GM19351 (cell line): ENCODE data around the gene FOXD3.

Source experiments
- ATAC-seq: cut with Tn5 transposase; IDR thresholded peaks from one replicate; pipeline ENCODE4 v1.9.1; 2021; ENCODE audit warnings: mild to moderate bottlenecking, moderate library complexity; ENCODE audit not compliant: unreplicated experiment

The FOXD3 gene

GRCh38 chr1:63320022-63320721 lies 2.2 kb upstream of the FOXD3 start:
- no peak for ATAC-seq

GRCh38 chr1:63321066-63321784 lies 1.1 kb upstream of the FOXD3 start:
- ATAC-seq = no peak

DNA sequence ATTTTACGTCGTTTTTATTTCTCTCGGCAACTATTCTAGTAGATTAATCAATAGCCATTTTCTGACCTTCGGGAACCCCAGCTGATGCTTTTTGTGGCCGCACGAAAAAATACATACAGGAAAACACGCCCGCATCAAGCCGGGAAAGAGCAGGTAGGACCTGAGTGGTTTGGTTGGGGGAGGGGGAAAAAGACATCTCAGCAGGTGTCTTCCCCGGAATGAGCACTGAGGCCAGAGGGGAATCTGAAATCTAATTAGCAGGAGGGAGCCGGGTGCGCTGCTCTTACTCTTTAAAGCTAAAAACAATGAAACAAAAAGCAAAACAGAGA lies 618 bp upstream of the FOXD3 start:
- ATAC-seq = no peak

DNA sequence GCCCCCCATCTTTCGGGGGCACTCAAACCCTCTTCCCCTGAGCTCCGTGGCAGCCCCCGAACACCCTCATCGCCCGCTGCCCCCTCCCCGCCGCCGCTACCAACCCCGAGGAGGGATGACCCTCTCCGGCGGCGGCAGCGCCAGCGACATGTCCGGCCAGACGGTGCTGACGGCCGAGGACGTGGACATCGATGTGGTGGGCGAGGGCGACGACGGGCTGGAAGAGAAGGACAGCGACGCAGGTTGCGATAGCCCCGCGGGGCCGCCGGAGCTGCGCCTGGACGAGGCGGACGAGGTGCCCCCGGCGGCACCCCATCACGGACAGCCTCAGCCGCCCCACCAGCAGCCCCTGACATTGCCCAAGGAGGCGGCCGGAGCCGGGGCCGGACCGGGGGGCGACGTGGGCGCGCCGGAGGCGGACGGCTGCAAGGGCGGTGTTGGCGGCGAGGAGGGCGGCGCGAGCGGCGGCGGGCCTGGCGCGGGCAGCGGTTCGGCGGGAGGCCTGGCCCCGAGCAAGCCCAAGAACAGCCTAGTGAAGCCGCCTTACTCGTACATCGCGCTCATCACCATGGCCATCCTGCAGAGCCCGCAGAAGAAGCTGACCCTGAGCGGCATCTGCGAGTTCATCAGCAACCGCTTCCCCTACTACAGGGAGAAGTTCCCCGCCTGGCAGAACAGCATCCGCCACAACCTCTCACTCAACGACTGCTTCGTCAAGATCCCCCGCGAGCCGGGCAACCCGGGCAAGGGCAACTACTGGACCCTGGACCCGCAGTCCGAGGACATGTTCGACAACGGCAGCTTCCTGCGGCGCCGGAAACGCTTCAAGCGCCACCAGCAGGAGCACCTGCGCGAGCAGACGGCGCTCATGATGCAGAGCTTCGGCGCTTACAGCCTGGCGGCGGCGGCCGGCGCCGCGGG lies 837 bp downstream of the FOXD3 start:
- no peak for ATAC-seq

- no peak for ATAC-seq
These were observed 1.8 kb downstream of the FOXD3 start for GRCh38 chr1:63323865-63324778.

DNA sequence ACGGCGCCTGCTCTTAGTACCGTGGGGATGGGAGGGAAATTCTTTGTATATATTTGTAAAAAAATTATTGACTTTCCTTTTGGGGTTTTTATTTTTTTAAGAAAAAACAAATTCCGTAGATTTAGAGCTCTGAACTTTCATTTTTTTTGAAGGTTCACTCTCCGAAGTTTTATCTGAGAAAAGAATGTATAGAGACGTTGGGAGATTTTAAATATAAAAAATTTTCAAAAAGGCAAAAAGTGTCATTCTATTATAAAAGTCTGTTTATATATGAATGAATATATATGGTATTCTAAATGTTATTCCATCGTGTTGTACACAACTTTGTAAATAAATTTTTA lies 2.4 kb downstream of the FOXD3 start:
- no peak for ATAC-seq

GRCh38 chr1:63325279-63325985 lies 3.1 kb downstream of the FOXD3 start:
- no peak for ATAC-seq

DNA sequence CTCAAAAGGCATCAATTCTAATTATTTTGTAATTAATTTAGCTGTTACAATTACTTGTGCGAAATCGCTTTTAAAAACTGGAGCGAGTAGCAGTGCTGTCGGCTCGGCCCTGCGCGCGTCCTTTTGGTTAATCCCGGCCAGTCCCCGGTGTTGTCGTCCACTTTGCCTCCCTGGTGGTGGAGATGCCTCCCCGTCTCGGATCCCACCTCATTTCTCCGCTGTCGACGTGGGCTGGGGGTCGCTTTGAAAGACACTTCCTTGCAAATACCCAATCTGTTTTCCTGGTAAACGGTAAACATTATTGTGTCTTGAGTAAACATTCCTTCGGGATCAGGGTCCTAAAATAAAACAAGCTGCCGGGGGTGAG lies 3.7 kb downstream of the FOXD3 start:
- no peak for ATAC-seq

DNA sequence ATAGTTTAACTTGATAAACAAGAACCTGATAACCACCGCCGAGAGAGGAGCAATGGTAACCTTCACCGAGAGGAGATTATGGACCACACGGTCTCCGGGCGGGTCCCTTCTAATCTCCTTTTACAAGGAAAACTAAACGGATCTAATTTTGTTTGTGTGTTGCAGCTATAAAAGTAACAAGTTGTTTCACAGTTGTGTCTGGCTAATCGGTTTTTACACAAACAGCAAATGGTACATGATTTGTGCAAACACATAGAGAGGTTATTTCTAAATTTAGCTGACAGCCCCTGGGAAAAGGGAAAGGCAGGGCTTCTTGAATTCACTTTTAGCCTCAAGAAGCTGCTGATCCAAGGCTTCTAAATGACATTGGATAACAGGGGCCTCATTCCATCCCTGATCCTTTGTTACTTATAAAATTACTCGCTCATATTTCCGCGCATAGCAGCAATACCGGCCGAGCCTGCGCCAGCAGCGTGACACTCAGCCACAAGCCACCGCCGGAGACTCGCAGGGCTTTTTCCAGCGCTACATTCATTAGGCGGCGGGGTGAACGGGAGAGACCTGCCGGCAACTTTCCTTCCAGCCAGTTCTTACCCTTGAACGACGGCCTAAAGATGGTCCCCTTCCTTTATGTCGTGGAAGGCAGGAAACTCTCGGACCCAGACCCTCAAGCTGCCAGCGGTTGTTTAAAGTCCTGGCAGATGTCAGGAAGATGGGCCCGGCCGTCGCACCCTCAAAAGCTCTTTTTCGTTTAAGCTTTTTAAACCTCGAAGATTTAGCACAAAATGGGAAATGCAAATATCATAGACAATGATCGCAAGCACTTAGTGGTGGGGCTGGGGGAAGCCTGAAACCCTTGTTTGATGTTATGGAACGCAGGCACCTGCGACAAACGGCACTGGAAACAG lies 4.4 kb downstream of the FOXD3 start:
- ATAC-seq = no peak

DNA sequence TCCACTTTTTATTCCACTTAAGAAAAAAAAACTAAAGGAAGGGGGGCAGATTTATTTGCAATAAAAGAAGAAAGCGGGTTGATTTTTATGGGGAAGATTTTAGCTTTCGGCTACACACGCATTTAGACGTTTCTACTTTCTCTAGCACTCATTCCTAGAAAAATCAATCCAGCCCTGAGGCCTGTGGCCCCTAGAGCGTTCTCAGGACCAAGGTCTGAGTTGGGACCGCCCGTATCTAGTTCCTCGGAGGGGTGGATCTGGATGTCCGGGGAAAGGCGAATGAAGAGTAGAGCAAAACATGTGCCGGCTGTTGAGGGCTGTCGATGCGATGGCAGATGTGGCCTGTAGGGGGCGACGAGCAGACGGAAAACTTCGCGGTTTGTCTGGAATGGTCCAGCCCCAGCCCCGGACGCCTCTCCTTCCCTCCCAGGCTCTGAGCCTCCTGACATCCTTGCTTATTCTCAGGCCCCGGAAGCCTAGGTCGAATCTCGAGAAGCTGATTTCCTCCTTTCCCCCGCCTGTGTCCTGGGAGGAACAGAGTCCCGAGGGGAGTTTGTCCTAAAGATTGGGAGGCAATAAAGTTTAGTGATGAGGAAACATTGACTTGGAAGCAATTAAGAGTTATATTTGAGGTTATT lies 5.2 kb downstream of the FOXD3 start:
- peak; percentile 79 for ATAC-seq

DNA sequence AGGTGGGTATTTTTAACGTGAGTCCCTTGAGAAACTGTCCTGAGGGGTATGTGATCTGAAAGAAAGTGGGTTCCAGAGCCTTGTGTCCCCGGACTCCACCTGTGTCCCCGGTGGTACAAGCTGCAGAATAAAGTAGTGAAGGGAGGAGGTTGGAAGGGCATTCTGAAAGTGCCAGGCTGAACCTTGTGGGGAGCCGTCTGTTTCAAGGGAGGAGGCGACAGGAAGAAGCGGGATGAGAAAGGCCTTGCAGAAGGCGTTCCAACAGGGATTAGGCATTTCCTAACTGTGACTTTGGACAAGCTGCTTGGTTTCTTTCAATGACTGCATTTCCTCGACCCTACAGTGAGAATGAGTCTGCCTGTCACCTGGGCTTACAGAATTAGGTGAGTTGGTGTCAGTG lies 5.8 kb downstream of the FOXD3 start:
- no peak for ATAC-seq

DNA sequence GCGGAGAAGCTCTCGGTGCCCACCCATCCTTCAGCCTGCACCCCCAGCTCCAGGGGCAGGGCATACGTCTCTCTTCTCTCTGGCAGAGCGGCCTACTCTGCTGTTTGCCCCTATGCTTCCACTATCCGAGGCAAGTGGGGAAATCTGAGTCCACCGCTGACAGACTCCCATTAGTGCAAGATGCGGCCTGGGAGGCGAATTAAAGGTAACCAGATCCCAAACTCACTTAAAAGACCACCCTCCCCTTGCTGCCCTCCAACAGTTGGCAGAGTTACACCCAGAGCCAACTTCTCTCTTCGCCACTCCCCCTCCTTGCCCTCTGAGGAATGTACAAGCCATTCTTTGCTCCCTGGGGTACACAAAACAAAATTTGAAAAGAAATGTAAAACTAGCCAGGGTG lies 6.4 kb downstream of the FOXD3 start:
- no peak for ATAC-seq

GRCh38 chr1:63329621-63330330 lies 7.4 kb downstream of the FOXD3 start:
- ATAC-seq = no peak

- no peak for ATAC-seq
These were observed 8.1 kb downstream of the FOXD3 start for GRCh38 chr1:63330331-63330916.

DNA sequence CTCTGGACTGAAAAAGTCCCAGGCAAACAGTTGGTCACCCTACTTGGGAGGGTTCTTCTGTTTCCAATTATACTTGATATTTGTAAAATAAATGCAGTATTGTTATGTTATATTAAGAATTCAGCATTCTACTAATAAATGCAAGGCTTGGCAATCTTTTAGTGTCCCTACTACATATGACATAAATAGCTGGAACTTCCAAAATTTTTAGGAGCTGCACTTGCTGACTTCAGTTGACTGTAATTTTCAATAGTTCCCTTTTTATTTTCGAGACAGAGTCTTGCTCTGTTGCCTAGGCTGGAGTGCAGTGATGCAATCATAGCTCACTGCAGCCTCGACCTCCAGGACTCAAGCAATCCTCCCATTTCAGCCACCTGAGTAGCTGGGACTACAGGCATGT lies 20.0 kb downstream of the FOXD3 start:
- no peak for ATAC-seq

GRCh38 chr1:63343922-63344321 lies 21.6 kb downstream of the FOXD3 start:
- no peak for ATAC-seq

- no peak for ATAC-seq
These were observed 28.0 kb downstream of the FOXD3 start for GRCh38 chr1:63350320-63350719.

- ATAC-seq = no peak
These were observed 30.4 kb downstream of the FOXD3 start for GRCh38 chr1:63352736-63353135.
